Measurements from ENCODE around the gene POLR2E.
"Not testable (repeated sequence)": the region's sequence is repeated elsewhere in the genome, so short reads cannot be mapped to it uniquely, and the experiment has no call there.

Gene POLR2E

DNA sequence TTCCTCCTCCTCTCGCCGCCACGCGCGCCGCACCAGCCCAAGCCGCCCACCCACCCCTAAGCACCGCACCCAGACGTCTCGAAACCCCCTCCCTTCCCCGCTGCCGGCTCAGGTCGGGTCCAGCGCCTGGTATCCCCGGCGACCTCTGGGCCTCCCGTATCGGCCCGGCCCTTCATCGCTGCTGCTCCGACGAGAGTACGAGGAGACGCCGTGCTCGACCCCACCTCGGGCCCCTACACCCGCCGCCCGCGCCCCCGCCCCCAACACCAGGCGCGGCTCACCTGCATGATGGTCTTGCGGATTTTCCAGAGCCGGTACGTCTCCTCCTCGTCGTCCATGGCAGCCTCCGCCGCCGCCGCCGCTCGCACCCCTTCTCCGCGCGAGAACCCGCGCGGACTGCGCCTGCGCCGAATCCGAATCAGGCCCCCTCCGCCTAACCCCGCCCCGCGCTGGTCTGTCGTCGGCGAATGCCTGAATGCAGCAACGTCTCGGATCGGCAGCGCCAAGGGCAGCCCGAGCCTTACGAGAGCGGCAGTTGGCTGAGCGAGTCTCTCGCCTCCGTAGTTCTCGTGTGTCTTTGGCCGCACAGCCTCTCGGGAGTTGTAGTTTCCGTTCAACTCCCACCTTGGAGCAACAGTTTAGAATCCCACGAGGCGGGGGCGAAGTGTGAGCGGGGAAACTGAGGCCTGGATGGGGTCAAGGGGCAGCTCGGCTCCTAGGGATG is at the start of gene POLR2E:
Gene POLR2E, minus strand, starts transcription at position 398 of the 724 bp plus-strand sequence. Its CDS starts 60 bp downstream, at position 338.
- peak; percentile 98 for DNase-seq

DNA sequence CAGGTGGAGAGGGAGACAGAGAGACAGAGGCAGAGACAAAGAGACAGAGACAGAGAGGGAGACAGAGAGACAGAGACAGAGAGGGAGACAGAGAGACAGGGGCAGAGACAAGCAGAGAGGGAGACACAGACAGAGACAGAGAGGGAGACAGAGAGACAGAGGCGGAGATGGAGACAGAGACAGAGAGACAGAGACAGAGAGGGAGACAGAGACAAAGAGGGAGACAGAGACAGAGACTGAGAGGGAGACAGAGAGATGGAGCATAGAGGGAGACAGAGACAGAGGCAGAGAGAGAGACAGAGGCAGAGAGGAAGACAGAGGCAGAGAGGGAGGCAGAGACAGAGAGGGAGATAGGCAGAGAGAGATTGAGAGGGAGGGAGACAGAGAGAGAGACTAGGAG is 49.6 kb upstream of the POLR2E start:
- no peak for DNase-seq

DNA sequence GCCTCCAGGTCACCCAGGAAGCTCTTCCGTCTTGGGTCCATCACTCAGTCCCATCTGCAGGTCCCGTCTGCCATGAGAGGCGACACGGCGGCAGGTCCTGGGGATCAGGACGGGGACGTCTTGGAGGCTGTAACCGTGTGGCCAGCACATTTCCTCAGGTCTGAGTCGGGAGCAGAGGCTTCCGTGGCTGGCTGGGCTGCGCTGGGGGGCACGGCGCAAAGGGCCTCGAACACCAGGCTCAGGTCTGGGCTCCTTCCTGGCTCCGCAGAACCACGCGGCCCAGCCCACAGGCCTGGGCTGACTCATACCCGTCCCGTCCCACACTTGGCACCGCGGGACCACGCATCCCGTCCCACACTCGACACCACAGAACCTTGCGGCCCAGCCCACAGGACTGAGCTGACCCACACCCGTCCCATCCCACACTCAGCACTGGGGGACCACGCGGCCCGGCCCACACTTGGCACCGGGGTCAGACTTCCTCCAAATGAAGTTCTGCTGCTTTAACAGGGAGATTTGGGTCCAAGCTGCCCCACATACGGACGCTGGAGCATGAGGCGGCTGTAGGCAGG is 48.7 kb upstream of the POLR2E start:
- DNase-seq: no peak

DNA sequence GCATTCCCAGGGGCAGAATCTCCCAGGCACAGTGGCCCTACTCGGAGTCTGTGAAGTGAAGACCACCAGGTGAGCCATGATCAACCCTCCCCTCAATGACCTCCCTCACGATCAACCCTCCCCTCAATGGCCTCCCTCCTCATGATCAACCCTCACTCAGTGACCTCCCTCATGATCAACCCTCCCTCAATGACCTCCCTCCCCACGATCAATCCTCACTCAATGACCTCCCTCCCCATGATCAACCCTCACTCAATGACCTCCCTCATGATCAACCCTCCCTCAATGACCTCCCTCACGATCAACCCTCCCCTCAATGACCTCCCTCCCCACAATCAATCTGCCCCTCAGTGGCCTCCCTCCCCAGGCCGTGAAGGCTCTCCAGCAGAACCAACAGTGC is 46.8 kb upstream of the POLR2E start:
- DNase-seq: no peak

DNA sequence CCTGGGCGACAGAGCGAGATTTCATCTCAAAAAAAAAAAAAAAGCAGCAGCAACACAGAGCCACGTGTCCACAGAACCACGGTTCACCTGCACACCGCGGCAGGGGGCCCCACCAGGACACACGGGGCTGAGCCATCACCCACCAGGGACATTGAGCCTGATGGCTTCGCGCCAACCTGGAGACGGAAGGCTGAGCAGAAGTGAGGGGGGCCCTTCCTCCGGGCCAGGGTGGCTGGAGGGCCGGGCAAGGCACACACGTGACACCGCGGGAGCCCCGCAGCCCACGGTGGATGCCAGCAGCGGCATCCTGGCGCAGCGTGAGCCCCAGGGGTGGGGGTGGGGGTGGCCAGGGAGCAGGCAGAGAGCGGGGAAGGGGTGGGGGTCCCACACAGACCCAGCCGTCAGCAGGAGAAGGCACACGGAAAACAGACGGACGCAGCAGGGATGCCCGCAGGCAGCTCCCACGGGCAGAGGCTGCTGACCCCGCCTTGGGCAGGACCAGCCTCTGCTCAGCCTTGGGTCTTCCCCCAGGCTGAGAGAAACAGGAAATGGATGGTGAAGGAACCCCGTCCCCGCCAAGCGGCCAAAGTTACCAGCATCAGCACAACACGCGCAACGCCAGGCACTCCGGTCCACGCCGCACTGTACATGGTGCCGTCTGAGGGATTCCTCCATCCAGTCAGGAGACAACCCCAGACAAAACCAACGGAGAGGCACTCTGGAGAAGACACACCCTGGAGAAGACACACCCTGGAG is 45.3 kb upstream of the POLR2E start:
- DNase-seq: no peak

DNA sequence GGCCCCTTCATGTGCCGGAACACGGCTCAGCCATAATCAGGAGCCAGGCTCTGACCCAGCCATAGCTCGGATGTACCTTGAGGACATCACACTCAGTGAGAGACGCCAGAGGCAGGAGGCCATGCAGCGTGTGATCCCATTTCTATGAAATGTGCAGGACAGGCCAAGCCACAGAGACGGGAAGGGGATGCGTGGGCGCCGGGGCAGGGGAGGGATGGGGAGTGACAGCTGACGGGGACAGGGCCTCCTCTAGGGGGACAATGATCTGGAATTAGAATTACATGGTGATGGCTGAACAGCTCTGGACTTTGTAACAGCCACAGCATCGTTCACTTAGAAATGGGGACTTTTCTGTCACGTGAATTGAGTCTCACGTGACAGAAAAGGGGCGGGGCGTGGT is 44.0 kb upstream of the POLR2E start:
- no peak for DNase-seq

DNA sequence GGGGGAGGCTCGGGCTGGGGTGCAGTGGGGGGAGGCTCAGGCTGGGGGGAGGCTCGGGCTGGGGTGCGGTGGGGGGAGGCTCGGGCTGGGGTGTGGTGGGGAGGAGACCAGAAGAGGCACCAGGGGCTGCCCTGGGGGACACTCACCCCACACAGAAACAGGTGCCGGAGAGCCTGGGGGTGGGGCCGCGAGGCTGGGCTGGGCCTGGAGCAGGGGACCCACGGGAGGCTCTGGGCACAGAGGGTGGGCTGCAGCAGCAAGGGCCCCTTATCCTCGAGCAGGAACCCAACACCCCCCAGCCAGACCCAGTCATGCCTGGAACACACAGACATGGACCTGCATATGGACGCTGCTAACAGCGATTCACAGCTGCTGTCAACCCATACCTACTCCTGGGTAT is 42.9 kb upstream of the POLR2E start:
- no peak for DNase-seq

DNA sequence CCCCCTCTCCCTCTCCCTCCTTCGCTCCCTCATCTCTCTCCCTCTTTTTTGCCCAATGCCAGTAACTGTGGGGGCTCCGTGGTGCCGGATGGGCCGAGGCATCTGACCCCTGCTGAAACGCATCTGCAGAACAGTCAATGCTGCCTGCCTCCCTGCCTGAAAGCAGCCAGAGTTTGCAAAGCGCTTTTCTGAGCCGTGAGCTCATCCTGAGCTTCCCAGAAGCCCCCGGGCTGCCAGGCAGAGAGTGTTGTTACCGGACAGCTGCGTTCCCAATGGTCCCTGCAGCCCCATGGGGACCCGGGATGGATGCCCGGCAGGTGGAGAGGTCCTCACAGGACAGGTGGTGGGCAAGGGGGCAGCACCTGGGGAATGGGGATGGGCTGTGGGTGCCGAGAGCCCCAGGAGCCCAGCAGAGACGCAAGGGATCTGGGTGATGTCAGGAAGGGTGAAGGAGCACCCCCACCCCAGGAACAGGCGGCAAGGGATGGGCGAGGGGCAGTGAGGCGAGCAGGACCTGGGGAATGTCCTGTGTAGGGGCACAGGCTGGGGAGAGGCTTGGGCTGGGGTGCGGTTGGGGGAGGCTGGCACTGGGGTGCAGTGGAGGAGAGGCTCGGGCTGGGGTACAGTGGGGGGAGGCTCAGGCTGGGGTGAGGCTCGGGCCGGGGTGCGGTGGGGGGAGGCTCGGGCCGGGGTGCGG is 41.6 kb upstream of the POLR2E start:
- DNase-seq: no peak

DNA sequence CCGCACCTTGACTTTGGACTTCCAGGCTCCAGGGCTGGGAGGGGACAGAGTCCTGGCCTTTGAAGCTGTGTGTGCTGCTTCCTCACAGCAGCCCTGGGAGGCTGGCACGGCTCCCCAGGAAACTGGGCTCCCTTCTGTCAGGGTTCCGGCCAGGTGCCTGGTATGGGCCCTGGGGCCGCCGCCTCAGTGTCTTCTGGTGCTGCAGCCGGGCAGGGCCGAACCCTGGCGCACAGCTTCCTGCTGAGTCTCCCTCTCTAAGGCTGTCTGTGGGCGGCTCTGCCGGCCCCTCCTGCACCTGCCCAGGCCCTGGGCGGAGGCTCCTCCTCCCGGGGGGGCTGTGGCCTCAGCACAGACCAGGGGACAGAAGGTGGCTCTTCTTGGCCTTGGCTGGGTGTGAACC is 41.0 kb upstream of the POLR2E start:
- DNase-seq: no peak

DNA sequence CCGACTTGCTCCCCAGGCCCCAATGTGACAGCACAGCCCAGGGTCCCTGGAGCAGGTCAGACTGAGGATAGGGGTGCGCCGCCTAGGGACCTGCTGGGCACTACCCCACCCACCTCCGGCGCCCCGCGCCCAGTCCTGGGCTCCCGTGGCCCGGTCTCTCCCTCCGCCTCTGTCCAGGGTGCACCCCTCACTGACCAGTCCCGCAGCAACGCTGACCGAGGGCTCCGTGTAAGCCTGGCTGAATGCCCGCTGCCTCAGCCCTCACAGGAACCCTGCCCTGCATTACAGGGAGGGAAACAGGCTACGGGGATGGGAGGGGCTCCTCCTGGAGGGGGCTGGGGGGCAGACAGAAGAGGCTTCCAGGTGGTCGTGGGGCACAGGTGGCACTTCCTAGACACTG is 40.3 kb upstream of the POLR2E start:
- no peak for DNase-seq

DNA sequence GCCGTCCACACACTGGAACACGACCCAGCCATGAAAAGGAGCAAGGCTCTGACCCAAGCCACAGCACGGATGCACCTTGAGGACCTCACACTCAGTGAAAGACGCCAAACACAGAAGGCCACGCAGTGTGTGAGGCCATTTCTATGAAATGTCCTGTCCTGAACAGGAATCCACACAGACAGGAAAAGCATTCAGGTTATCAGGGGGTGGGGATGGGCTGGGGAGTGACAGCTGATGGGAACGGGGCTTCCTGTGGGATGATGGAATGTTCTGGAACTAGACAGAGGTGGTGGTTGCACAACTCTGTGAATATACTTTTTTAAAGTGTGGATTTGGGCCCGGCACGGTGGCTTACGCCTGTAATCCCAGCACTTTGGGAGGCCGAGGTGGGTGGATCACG is 39.3 kb upstream of the POLR2E start:
- DNase-seq: no peak

DNA sequence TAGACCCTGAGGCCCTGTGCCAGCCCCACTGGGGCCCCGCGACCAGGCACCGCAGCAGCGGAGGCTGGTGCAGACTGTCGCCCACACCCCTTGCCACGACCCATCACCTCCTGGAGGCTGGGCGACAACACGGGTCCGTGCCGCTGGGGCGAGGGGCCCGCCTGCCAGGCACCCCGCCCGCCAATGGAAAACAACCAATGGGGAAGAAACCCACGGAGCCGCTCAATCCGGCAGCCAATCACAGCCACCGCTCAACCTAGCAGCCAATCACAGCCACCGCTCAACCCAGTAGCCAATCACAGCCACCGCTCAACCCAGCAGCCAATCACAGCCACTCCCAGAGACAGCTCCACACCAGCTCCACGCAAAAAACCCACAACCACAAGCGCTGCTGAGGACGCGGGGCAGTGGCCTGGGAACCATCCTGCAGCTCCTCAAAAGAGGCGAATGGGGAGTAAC is 38.3 kb upstream of the POLR2E start:
- DNase-seq: peak; percentile 53

DNA sequence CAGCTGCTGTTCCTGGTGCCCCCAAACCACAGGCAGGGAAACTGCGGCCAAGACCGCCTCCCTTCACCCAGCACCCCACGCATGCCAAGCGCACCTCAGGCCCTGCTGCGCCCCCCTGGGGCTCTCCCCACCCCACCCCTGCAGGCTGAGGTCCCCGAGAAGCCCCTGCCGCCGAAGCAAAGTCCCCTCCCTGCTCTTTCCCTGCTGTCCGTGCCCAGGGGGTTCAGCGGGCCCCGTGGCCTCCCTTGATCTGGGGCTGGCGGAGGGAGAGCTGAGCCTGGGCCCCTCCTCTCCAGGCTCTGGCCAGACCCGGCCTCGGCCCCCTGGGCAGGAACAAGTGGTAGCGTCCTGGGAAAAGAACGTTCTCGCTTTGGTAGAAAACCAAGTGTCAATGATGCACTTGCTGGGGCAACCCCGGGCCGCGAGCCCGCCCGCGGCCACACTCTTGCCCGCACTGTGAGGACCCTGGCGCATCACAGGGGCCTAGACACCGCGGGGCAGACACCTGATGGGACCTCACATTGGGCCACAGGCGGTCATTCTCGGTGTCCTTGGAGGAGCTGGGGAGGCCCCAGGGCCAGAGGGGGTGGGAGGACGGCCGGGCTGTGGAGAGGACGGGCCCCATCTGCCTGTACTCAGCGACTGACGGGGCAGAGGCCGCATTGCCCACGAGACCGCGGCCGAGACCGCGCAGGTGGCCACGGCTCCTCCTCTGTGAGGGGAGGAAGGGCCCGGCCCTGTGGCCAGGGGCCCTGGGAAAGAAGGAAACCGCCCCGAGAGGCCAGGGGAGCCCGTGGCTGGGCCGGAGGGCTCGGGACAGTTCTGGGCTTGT is 37.6 kb upstream of the POLR2E start:
- no peak for DNase-seq

DNA sequence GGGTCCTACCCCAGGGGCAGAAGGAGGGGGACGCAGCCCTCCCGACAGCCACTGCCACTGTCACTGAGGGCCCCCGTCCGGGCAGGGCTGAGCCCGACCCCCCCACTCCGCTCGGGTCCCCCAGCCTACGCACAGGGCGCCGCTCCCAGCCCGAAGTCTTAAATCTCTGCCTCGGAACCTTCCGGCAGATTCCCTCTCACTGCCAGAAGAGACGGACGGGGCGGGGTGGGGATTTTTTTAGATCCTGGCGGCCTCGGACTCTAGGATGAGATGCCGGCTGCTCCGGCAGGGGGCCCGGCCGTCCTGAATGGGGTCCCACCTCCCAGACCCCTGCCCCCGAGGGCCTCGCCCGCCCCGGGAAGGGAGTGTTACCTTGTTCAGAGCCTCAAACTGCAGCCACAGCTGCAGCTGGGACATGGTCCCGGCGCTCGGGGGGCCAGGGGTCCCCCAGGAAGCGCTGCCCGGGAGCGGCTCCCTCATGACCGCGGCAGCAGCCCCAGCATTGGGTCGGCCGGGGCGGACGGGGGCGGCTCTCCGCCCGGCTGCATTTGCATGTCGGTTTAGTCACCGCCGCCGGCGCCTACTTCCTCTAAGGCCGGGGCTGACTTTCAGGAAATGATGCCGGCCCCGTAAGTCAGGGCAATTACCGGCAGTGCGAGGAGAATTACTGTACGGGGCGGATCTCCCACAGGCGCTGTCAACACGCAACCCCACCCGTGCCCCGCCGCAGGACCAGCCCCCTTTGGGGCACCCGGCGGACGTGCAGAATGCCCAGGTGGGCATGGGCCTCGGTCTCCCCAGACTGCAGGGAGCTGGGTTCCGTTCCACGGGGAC is 36.8 kb upstream of the POLR2E start:
- peak; percentile 60 for DNase-seq

DNA sequence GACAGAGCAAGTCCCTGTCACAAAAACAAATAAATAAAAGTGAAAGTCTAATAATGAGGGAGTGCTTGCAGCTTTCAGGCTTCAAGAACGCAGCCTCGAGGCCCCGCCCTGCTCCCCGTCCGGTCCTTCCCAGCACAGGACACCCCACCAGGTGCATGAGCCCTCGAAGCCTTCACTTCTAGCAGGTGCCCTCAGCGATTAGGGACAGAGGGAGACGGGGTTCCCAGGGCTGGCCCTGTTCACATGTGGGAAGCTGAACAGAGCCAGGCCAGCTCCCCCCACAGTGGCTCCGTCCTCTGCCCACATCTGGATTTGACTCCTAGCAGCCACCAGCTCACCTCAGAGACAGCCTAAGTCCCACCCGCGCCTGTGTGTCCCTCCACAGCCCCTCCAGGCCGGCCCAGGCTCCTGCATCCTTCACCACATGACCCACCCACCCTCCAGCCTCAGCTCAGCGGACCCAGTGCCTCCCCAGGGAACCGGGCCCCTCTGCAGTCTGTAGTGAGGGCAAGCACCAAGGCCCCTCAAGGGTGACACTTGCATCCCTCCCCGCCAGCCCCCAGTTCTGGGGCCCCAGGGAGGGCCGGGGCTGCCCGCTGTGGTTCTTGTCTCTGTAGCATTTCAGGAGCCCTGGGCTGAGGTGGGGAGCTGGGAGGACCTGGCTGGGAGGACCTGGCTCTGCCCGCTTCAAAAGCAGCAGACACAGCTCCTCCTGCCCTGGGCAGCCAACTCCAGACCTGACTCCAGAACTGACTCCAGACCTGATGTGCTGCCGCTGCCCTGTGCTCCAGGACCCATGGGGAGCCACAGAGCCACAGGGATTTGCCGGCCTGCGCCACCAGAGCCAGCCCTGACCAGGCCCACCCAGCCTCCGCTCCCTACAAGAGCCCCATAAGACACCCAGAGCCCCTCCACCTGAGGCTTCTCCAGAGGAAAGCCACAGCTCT is 35.9 kb upstream of the POLR2E start:
- no peak for DNase-seq

DNA sequence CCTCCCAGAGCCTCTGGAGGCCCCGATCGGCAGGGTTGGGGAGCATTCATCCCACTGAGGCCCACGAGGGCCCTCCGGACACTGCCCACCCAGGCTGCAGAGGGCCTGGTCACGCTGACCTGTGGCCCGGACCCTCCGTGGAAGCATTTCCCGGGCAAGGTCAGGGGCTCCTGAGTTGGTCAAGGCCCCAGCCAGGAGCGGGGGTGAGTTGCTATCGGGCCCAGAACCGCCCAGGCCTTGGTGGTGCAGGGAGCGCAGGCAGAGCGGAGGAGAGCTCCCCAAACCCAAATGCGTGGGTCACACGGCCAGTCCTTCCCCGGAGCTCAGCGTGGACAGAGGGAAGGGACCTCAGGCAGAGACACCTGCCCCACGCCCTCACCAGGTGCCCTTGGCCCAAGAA is 34.4 kb upstream of the POLR2E start:
- DNase-seq: no peak

DNA sequence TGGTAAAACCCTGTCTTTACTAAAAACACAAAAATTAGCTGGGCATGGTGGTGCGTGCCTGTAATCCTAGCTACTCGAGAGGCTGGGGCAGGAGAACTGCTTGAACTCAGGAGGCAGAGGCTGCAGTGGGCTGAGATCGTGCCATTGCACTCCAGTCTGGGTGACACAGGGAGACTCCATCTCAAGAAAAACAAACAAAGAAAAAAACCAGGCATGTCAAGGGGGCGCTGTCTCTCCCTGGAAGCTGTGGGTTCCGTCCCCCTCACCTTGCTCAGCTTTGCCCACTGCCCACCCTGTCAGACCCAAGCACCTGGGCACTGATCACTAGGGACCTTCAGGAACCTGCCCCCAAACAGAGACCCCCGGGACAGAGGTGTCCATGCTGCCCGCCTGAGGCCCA is 33.9 kb upstream of the POLR2E start:
- DNase-seq: not testable (repeated sequence)

DNA sequence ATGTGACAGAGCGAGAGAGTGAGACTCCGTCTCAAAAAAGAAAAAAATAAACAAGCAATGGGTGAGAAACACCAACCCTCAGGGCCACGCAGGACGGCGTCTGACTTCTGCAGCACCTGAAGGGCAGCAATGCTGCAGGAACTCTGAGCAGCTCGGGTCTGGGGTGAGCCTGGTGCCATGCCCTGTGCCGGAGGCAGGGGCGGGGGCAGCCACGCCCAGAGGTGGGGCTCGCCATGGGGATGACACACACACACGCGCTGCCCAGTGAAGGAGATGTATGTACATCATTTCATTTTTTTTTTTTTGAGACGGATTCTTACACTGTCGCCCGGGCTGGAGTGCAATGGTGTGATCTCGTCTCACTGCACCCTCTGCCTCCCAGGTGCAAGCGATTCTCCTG is 32.9 kb upstream of the POLR2E start:
- no peak for DNase-seq

DNA sequence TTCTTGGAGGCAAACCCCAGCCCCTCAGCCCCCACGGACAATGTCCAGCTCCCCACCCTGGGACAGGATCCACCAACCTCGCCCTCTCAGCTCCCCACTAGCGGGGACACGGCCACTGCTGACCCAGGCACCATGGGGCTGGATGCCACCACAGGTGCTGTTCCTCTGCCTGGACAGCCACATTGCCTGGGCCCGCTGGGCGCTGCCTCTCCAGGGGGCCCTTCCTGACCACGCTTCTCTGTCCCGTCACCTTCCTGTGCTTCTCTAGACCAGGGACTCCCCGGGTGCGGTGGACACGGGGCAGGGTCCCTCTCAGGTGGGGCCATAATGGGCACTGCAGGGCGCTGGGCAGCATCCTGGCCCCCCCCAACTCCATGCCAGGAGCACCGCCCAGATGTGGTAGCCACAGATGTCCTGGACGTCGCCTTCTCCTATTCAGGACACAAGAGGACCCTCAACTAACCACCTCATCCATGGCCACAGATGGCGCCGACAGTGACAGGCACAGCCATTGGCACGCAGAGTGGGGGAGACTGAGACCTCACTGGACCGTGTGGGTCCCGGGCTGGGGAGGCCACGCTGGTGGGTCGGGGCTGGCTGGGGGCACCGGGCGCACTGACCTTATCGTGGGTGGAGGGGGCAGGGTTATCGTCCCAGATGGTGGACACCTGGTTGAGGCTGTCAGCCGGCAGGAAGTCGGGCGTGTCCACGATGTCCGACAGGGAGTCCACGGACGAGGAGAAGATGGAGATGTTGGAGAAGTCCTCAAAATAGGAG is 32.0 kb upstream of the POLR2E start:
- no peak for DNase-seq

Measured in T1000 (cell line).